Measurements from ENCODE around the gene MRPS26. TPM values are rescaled to one million over a fixed set of nuclear protein-coding genes. Genes with fewer than 3 reads are reported as not detected.
A peak's percentile ranks its signal among the peaks of the same experiment; 100 is the strongest.

The MRPS26 gene
- total and polyA plus RNA-seq, 2 of the 13 experiments (the other 11 are each of a cell fraction or from before 2014, with no cell fraction given): 89.8 to 187 TPM

- TF ChIP-seq ZNF687 (CRISPR knock-in tag; IDR thresholded peaks at IDR 0.05) (0 out of 2 replicates have a peak, but pooled peaks have one; percentile 12), ZNF576 (CRISPR knock-in tag; IDR thresholded peaks at IDR 0.05) (peak; percentile 70; the same call in 1 of the 2 replicates), ETV6 (CRISPR knock-in tag; conservative IDR thresholded peaks at IDR 0.05) (0 out of 2 replicates have a peak, but pooled peaks have one; percentile 39), E2F2 (CRISPR knock-in tag; IDR thresholded peaks at IDR 0.05; ENCODE audit: borderline replicate concordance) (no peak), ZHX1 (CRISPR knock-in tag; IDR thresholded peaks at IDR 0.05; ENCODE audit: low read depth) (0 out of 2 replicates have a peak, but pooled peaks have one; percentile 20), NR3C1 (CRISPR knock-in tag; IDR thresholded peaks at IDR 0.05) (0 out of 2 replicates have a peak, but pooled peaks have one; percentile 48), ZNF3 (CRISPR knock-in tag; IDR thresholded peaks at IDR 0.05) (no peak), ZNF407 (CRISPR knock-in tag; IDR thresholded peaks at IDR 0.05; ENCODE audit: not compliant biosample characterization) (peak; percentile 19), MXD1 (CRISPR knock-in tag; IDR thresholded peaks at IDR 0.05) (0 out of 2 replicates have a peak, but pooled peaks have one; percentile 36), ATM (IDR thresholded peaks at IDR 0.05; ENCODE audit: borderline replicate concordance) (no peak)
Measured at GRCh38 chr20:3084283-3084985, 38.6 kb downstream of the MRPS26 start, which contains the start of gene AVP (continued).
